ENCODE results near the gene NANOS3.

GRCh38 chr19:13918726-13919411, 41.9 kb downstream of the NANOS3 start:
- TF ChIP-seq POLR2AphosphoS5 (IDR thresholded peaks at IDR 0.05; ENCODE audit: low read length), result no peak
- no peak for TF ChIP-seq EP300 (IDR thresholded peaks at IDR 0.05; ENCODE audit: borderline replicate concordance in 1 of 2, control insufficient read depth in 1 of 2, low read depth in 2 of 2, low read length in 2 of 2)
- no peak for TF ChIP-seq JUND (IDR thresholded peaks at IDR 0.05; ENCODE audit: low read depth, low read length)
- no peak for TF ChIP-seq SMC3 (IDR thresholded peaks at IDR 0.05; ENCODE audit: borderline replicate concordance, low read length)
- TF ChIP-seq, protein P1, sequence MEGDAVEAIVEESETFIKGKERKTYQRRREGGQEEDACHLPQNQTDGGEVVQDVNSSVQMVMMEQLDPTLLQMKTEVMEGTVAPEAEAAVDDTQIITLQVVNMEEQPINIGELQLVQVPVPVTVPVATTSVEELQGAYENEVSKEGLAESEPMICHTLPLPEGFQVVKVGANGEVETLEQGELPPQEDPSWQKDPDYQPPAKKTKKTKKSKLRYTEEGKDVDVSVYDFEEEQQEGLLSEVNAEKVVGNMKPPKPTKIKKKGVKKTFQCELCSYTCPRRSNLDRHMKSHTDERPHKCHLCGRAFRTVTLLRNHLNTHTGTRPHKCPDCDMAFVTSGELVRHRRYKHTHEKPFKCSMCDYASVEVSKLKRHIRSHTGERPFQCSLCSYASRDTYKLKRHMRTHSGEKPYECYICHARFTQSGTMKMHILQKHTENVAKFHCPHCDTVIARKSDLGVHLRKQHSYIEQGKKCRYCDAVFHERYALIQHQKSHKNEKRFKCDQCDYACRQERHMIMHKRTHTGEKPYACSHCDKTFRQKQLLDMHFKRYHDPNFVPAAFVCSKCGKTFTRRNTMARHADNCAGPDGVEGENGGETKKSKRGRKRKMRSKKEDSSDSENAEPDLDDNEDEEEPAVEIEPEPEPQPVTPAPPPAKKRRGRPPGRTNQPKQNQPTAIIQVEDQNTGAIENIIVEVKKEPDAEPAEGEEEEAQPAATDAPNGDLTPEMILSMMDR (IDR thresholded peaks at IDR 0.05 in 2 of 3, conservative IDR thresholded peaks at IDR 0.05 in 1 of 3; ENCODE audit: control insufficient read depth in 2 of 3, extremely low read depth in 1 of 3, insufficient read depth in 1 of 3, low read depth in 3 of 3, low read length in 3 of 3), result no peak
- TF ChIP-seq FOS (IDR thresholded peaks at IDR 0.05; ENCODE audit: borderline replicate concordance, extremely low read depth, insufficient read length), result no peak
- no peak for TF ChIP-seq NR2F1 (conservative IDR thresholded peaks at IDR 0.05)
- no peak for TF ChIP-seq E2F4 (IDR thresholded peaks at IDR 0.05; ENCODE audit: low read depth, low read length)
- no peak for TF ChIP-seq EGR1 (IDR thresholded peaks at IDR 0.05; ENCODE audit: borderline replicate concordance in 1 of 2, low read depth in 2 of 2, low read length in 2 of 2)
- no peak for TF ChIP-seq REST (IDR thresholded peaks at IDR 0.05; ENCODE audit: low read depth, low read length)
- TF ChIP-seq SIN3A (IDR thresholded peaks at IDR 0.05; ENCODE audit: low read depth, low read length), result no peak
- TF ChIP-seq MTA2 (IDR thresholded peaks at IDR 0.05; ENCODE audit: low read depth), result no peak
